Nephron progenitor cell (in vitro differentiated cells): ENCODE results near the gene SYK.

Source experiments
- DNase-seq: peaks from one replicate; pipeline ENCODE4 v3.0.0; 2021
- H3K27ac Mint-ChIP-seq: 2 replicates; pipeline ENCODE4 v1.8.0; 2021; ENCODE audit warnings: mild to moderate bottlenecking, moderate library complexity, mixed read lengths
- H3K27me3 Mint-ChIP-seq: 2 replicates; pipeline ENCODE4 v1.8.0; 2021; ENCODE audit warnings: mild to moderate bottlenecking, low read depth, mixed read lengths; ENCODE audit not compliant: poor library complexity
- H3K36me3 Mint-ChIP-seq: 2 replicates; pipeline ENCODE4 v1.8.0; 2021; ENCODE audit warnings: low read depth, mixed read lengths
- H3K4me1 Mint-ChIP-seq: 2 replicates; pipeline ENCODE4 v1.8.0; 2021; ENCODE audit warnings: mixed read lengths
- H3K4me3 Mint-ChIP-seq: 2 replicates; pipeline ENCODE4 v1.8.0; 2021; ENCODE audit warnings: mild to moderate bottlenecking, moderate library complexity, mixed read lengths
- H3K9me3 Mint-ChIP-seq: 2 replicates; pipeline ENCODE4 v1.8.0; 2021; ENCODE audit warnings: mild to moderate bottlenecking, moderate library complexity, mixed read lengths
- CTCF ChIP-seq: fragments of 200-600 bp; sonication (generic); IDR thresholded peaks from 2 replicates; pipeline ENCODE4 v1.5.0; 2021; ENCODE audit warnings: antibody characterized with exemption

The SYK gene

DNA sequence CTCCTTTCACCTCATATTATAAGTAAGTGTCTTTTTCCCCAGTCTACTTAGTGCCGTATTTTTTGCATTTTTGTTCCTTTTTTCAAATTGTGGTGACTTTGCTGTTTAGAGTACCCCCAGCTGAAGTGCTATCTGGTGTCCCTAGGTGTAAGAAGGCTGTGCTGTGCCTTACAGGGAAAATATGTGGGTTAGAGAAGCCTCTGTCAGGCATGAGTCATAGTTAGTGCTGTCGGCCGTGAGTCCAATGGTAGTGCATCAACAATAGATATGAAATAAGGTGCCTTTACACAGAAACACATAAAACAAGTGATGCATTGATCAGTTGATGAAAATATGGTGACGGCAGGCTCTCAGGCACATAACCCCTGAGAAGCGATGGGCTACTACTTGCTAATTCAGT lies 20.1 kb downstream of the SYK start:
- H3K36me3 Mint-ChIP-seq: peaks cover 11% of the 10 kb centered on the region
- H3K27me3 Mint-ChIP-seq: peaks cover 12% of the 10 kb centered on the region
- no peak overlapping the region for H3K4me3 Mint-ChIP-seq
- no peak overlapping the region for H3K27ac Mint-ChIP-seq
- H3K9me3 Mint-ChIP-seq: peaks cover 43% of the 10 kb centered on the region
- TF ChIP-seq CTCF: no peak
- no peak for DNase-seq
- peaks cover 23% of the 10 kb centered on the region for H3K4me1 Mint-ChIP-seq

DNA sequence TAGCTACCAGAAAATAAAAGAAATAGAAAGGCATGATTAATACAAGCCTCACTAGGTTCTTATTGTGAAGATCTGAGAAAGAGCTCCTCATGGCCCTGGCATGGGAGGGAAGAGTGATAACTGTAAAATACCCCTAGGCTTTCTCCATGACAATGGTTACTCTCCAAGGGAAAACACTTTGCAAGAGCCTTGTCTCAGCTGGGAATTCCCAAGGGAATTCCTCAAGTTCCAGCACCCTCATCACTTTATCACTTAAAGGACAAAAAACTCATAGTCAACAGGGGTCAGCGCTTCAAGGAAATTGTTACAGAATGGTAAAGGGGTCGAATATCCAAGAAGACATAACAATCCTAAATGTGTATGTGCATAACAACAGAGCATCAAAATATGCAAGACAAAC lies 21.2 kb downstream of the SYK start:
- H3K4me1 Mint-ChIP-seq: peaks cover 25% of the 10 kb centered on the region
- H3K27me3 Mint-ChIP-seq: peaks cover 15% of the 10 kb centered on the region
- peaks cover 43% of the 10 kb centered on the region for H3K9me3 Mint-ChIP-seq
- TF ChIP-seq CTCF: no peak
- no peak for DNase-seq
- peaks cover 11% of the 10 kb centered on the region for H3K36me3 Mint-ChIP-seq
- no peak overlapping the region for H3K27ac Mint-ChIP-seq
- no peak overlapping the region for H3K4me3 Mint-ChIP-seq

DNA sequence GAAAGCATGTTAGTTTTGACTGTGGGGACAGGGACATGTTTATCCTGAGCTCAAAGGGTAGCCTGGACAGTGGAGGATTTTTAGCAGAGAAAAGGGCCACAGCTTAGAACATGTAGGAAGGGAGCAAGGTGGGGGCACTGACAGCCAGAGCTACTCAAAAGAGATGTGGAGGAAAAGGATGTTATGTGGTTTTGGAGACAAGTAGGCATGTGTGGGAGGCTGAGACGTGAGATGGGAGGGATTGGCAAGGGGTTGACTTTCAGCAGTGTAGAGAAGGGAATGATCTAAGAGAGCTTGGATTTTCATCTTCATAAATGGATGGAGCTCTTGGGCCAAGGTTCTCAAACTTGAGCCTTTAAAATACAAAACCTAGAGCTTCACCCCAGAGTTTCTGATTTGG lies 24.0 kb downstream of the SYK start:
- Mint-ChIP-seq H3K27me3 (peaks cover 8% of the 10 kb centered on the region), H3K36me3 (peaks cover 6% of the 10 kb centered on the region), H3K4me1 (peaks cover 20% of the 10 kb centered on the region), H3K9me3 (peaks cover 34% of the 10 kb centered on the region), H3K27ac (no peak overlapping the region), H3K4me3 (no peak overlapping the region)
- DNase-seq: no peak
- no peak for TF ChIP-seq CTCF

GRCh38 chr9:90826326-90827020 lies 24.9 kb downstream of the SYK start:
- Mint-ChIP-seq H3K27ac (no peak overlapping the region), H3K4me3 (no peak overlapping the region), H3K27me3 (peaks cover 11% of the 10 kb centered on the region), H3K36me3 (peaks cover 6% of the 10 kb centered on the region), H3K9me3 (peaks cover 27% of the 10 kb centered on the region), H3K4me1 (peaks cover 28% of the 10 kb centered on the region)
- TF ChIP-seq CTCF: no peak
- DNase-seq: no peak

GRCh38 chr9:90827181-90827871 lies 25.7 kb downstream of the SYK start:
- no peak overlapping the region for H3K27ac Mint-ChIP-seq

More at GRCh38 chr9:90827181-90827871, 25.7 kb downstream of the SYK start:
- peaks cover 12% of the 10 kb centered on the region for H3K27me3 Mint-ChIP-seq
- H3K36me3 Mint-ChIP-seq: peaks cover 6% of the 10 kb centered on the region
- DNase-seq: no peak
- H3K9me3 Mint-ChIP-seq: peaks cover 22% of the 10 kb centered on the region
- no peak for TF ChIP-seq CTCF
- no peak overlapping the region for H3K4me3 Mint-ChIP-seq
- peaks cover 32% of the 10 kb centered on the region for H3K4me1 Mint-ChIP-seq
